ENCODE measurements around the gene U2AF2.

- no peak for TF ChIP-seq CREB1 (IDR thresholded peaks at IDR 0.05)
- no peak for TF ChIP-seq CREB1 (CRISPR knock-in tag; IDR thresholded peaks at IDR 0.05)
- no peak for TF ChIP-seq TCF7L2 (IDR thresholded peaks at IDR 0.05; ENCODE audit: low read depth, low read length)
- no peak for TF ChIP-seq JUNB (CRISPR knock-in tag; conservative IDR thresholded peaks at IDR 0.05)
- TF ChIP-seq SMC3 (conservative IDR thresholded peaks at IDR 0.05; ENCODE audit: insufficient read depth, low read depth, low read length), result no peak
- TF ChIP-seq CTCF (IDR thresholded peaks at IDR 0.05 in 2 of 3, conservative IDR thresholded peaks at IDR 0.05 in 1 of 3; ENCODE audit: insufficient read depth in 2 of 3, low read depth in 1 of 3, low read length in 3 of 3), result no peak
- no peak for TF ChIP-seq HSF4 (CRISPR knock-in tag; IDR thresholded peaks at IDR 0.05; ENCODE audit: borderline replicate concordance)
- TF ChIP-seq SRSF9 (IDR thresholded peaks at IDR 0.05; ENCODE audit: borderline replicate concordance, low read depth, low read length), result no peak
These were observed 40.7 kb upstream of the U2AF2 start for GRCh38 chr19:55613930-55614710.

Measured in K562 (cell line).